GM12878 (cell line): ENCODE measurements around the gene APBA1. TPM values are rescaled to one million over a fixed set of nuclear protein-coding genes. Genes with fewer than 3 reads are reported as not detected.

Experiments used
- ATAC-seq: fragments of 200-7000 bp; cut with Tn5 transposase; 3 replicates; pipeline ENCODE4 v1.9.1; 2020; ENCODE audit warnings: mild to moderate bottlenecking, moderate library complexity
- BruUV-seq: library from RNA; stranded (reverse); fragments of 400-500 nt; replicated peaks from 2 replicates; lab custom pipeline; 2021; lab: Mats Ljungman, UMichigan
- CTCF ChIA-PET: fragments of 300-600 bp; sonication (Branson Sonifier 250); formaldehyde crosslinking; extraction: SDS; loops from one replicate; lab custom pipeline; 2021; ENCODE audit warnings: inconsistent platforms; lab: Yijun Ruan, JAX
- POLR2A ChIA-PET: fragments of 350-600 bp; formaldehyde crosslinking; extraction: SDS; loops from one replicate; lab custom pipeline; 2021; ENCODE audit warnings: inconsistent platforms; lab: Charles Lee
- RAD21 ChIA-PET: fragments of 300-600 bp; sonication (Branson Sonifier 250); formaldehyde crosslinking; loops from one replicate; lab custom pipeline; 2023; ENCODE audit warnings: antibody characterized with exemption; ENCODE audit not compliant: unreplicated experiment; lab: Charles Lee
- SMC1A ChIA-PET: fragments of 300-600 bp; sonication (Branson Sonifier 250); formaldehyde crosslinking; loops from one replicate; lab custom pipeline; 2023; ENCODE audit not compliant: unreplicated experiment, uncharacterized antibody; lab: Charles Lee
- DNase-seq: peaks from one replicate; pipeline ENCODE4 v3.0.0-alpha.2; 2011; ENCODE audit warnings: low read depth, low spot score
- FAIRE-seq: peaks from 3 replicates; lab custom pipeline; 2011; peaks lifted over from hg19 to GRCh38; lab: Jason Lieb, UNC
- H2AFZ ChIP-seq: 2 replicates; pipeline ENCODE4 v1.6.0; 2011; ENCODE audit warnings: low read depth, low read length, control low read depth; ENCODE audit not compliant: control insufficient read depth
- H3K27ac ChIP-seq: 2 replicates; pipeline ENCODE4 v1.5.1; 2011; ENCODE audit warnings: control low read depth; ENCODE audit not compliant: control insufficient read depth, insufficient read depth
- H3K27me3 ChIP-seq, 2 experiments: replicated peaks in 1 of 2; 2 replicates each; pipeline versions ENCODE4 v1.6.0 to v1.6.1; 2011; ENCODE audit warnings: low read length in 1 of 2; ENCODE audit not compliant: control insufficient read depth in 2 of 2, insufficient read depth in 2 of 2
- H3K36me3 ChIP-seq, 2 experiments: 2 replicates each; pipeline ENCODE4 v1.5.1; 2011; ENCODE audit warnings: low read length in 1 of 2; ENCODE audit not compliant: control insufficient read depth in 2 of 2, insufficient read depth in 2 of 2
- H3K4me1 ChIP-seq: 2 replicates; pipeline ENCODE4 v1.6.1; 2011; ENCODE audit warnings: mild to moderate bottlenecking, low read length, moderate library complexity, mixed read lengths; ENCODE audit not compliant: control insufficient read depth, insufficient read depth
- H3K4me2 ChIP-seq: 2 replicates; pipeline ENCODE4 v1.6.0; 2011; ENCODE audit warnings: control low read depth; ENCODE audit not compliant: control insufficient read depth, insufficient read depth
- H3K4me3 ChIP-seq: fragments of 200-600 bp; sonication (generic); 2 replicates; pipeline ENCODE4 v1.5.1; 2016
- H3K79me2 ChIP-seq: 2 replicates; pipeline ENCODE4 v1.6.0; 2011; ENCODE audit warnings: low read length; ENCODE audit not compliant: control insufficient read depth, insufficient read depth
- H3K9ac ChIP-seq: 2 replicates; pipeline ENCODE4 v1.8.0; 2011; ENCODE audit warnings: low read length, control low read depth, mixed read lengths; ENCODE audit not compliant: control insufficient read depth, insufficient read depth
- H3K9me3 ChIP-seq: replicated peaks from 3 replicates; pipeline ENCODE4 v1.5.1; 2011; ENCODE audit warnings: mild to moderate bottlenecking, low read length; ENCODE audit not compliant: control insufficient read depth, insufficient read depth
- H4K20me1 ChIP-seq: 2 replicates; pipeline ENCODE4 v1.6.0; 2011; ENCODE audit not compliant: control insufficient read depth, insufficient read depth
- BMI1 ChIP-seq: fragments of 450-650 bp; IDR thresholded peaks from 2 replicates; pipeline ENCODE4 v1.6.1; 2016; ENCODE audit warnings: mild to moderate bottlenecking, moderate library complexity, borderline replicate concordance
- CBX5 ChIP-seq: sonication (generic); IDR thresholded peaks from 2 replicates; pipeline ENCODE4 v1.6.1; 2016; ENCODE audit warnings: low read depth, moderate library complexity, mild to moderate bottlenecking, inconsistent platforms
- HCFC1 ChIP-seq: fragments of 150-350 bp; IDR thresholded peaks from 2 replicates; pipeline ENCODE4 v1.6.1; 2014; ENCODE audit warnings: low read length
- KLF5 ChIP-seq: fragments of 450-650 bp; IDR thresholded peaks from 2 replicates; pipeline ENCODE4 v1.6.1; 2014; ENCODE audit warnings: mild to moderate bottlenecking; ENCODE audit not compliant: partially characterized antibody
- MXI1 ChIP-seq: fragments of 150-350 bp; IDR thresholded peaks from 2 replicates; pipeline ENCODE4 v1.6.1; 2011; ENCODE audit warnings: low read depth, mild to moderate bottlenecking, inconsistent platforms, low read length, improper control_type of control experiment
- MYB ChIP-seq: fragments of 150-350 bp; IDR thresholded peaks from 2 replicates; pipeline ENCODE4 v1.6.1; 2014; ENCODE audit warnings: mild to moderate bottlenecking, low read depth, low read length, borderline replicate concordance
- NFYB ChIP-seq: IDR thresholded peaks from 2 replicates; pipeline ENCODE4 v1.6.1; 2011; ENCODE audit warnings: low read depth, mild to moderate bottlenecking, low read length, improper control_type of control experiment, moderate library complexity; ENCODE audit not compliant: insufficient read depth
- RBBP5 ChIP-seq: fragments of 200-600 bp; sonication (generic); conservative IDR thresholded peaks from 2 replicates; pipeline ENCODE4 v1.6.1; 2016
- RCOR1 ChIP-seq: conservative IDR thresholded peaks from 2 replicates; pipeline ENCODE4 v1.6.1; 2012; ENCODE audit warnings: low read depth, low read length, improper control_type of control experiment
- SUZ12 ChIP-seq: fragments of 200-600 bp; sonication (generic); IDR thresholded peaks from one replicate; pipeline ENCODE4 v1.6.1; 2018; ENCODE audit warnings: antibody characterized with exemption, mild to moderate bottlenecking; ENCODE audit not compliant: unreplicated experiment
- ZBED1 ChIP-seq: IDR thresholded peaks from 2 replicates; pipeline ENCODE4 v1.6.1; 2016; ENCODE audit warnings: borderline replicate concordance
- ZNF217 ChIP-seq: fragments of 450-650 bp; IDR thresholded peaks from 2 replicates; pipeline ENCODE4 v1.6.1; 2017; ENCODE audit warnings: antibody characterized with exemption, mild to moderate bottlenecking
- WGBS: methylation state at CpG from one replicate; pipeline ENCODE4 v1.1.6; 2016; ENCODE audit warnings: low lambda C conversion rate; ENCODE audit not compliant: insufficient replicate concordance, insufficient coverage; ENCODE audit errors: missing lambda C conversion rate; 5-methylcytosine and 5-hydroxymethylcytosine counted together
- in situ Hi-C: fragments of 300-500 bp; cut with MboI; formaldehyde crosslinking; loops from 9 replicates; pipeline ENCODE4 v1.14.3; 2018; ENCODE audit warnings: mixed read lengths
- intact Hi-C: fragments of 100-400 bp; cut with micrococcal nuclease; formaldehyde crosslinking; loops from one replicate; pipeline ENCODE4 v1.14.2; 2022; ENCODE audit not compliant: unreplicated experiment
- polyA plus RNA-seq, 11 experiments: library from polyadenylated mRNA; depleted of rRNA in 4 of 11; unstranded in 6 of 11; stranded (reverse) in 5 of 11; fragments of >200 nt; fragmentation: Nextera tagmentation in 4 of 11; fragmentation: Illumina TruSeq in 1 of 11; extraction: Ambion mirVana in 4 of 11; extraction: Trizol in 1 of 11; gene quantifications; 1 replicate in 1 of 11; 2 replicates in 10 of 11; pipeline versions ENCODE4 v1.2.1 to v1.2.3, GENCODE V29; 2011 to 2016; ENCODE audit warnings: inconsistent platforms in 2 of 11, missing spikeins in 2 of 11, low read depth in 1 of 11
- total RNA-seq, 4 experiments: library from RNA; depleted of rRNA in 3 of 4; stranded (reverse); fragments of >200 nt in 3 of 4; fragmentation: Illumina TruSeq in 1 of 4; extraction: Trizol in 1 of 4; gene quantifications; 2 replicates each; pipeline versions ENCODE4 v1.2.1 to v1.2.3, GENCODE V29; 2013 to 2021
- TF ChIP-seq, protein P1 (sequence below): fragments of 450-650 bp; IDR thresholded peaks from 2 replicates; pipeline ENCODE4 v1.6.1; 2017; ENCODE audit warnings: mild to moderate bottlenecking, low read depth, inconsistent platforms; ENCODE audit not compliant: poor library complexity, severe bottlenecking
- TF ChIP-seq, protein P2 (sequence below): IDR thresholded peaks from 2 replicates; pipeline ENCODE4 v1.6.1; 2012; ENCODE audit warnings: low read depth, low read length, improper control_type of control experiment
- TF ChIP-seq, protein P3 (sequence below): fragments of 450-650 bp; IDR thresholded peaks from 2 replicates; pipeline ENCODE4 v1.6.1; 2017; ENCODE audit warnings: low read depth, mild to moderate bottlenecking, moderate library complexity
- TF ChIP-seq, protein P4 (sequence below): fragments of 150-350 bp; IDR thresholded peaks from 2 replicates; pipeline ENCODE4 v1.6.1; 2016; ENCODE audit warnings: low read depth, low read length
- TF ChIP-seq, protein P5 (sequence below): fragments of 450-650 bp; IDR thresholded peaks from 2 replicates; pipeline ENCODE4 v1.6.1; 2017; ENCODE audit warnings: borderline replicate concordance

The APBA1 gene
- total and polyA plus RNA-seq, 10 of the 15 experiments (the other 5 are each of a cell fraction or from before 2014, with no cell fraction given), result 0.01 to 1.3 (median 0.05) TPM; not detected in 7

DNA sequence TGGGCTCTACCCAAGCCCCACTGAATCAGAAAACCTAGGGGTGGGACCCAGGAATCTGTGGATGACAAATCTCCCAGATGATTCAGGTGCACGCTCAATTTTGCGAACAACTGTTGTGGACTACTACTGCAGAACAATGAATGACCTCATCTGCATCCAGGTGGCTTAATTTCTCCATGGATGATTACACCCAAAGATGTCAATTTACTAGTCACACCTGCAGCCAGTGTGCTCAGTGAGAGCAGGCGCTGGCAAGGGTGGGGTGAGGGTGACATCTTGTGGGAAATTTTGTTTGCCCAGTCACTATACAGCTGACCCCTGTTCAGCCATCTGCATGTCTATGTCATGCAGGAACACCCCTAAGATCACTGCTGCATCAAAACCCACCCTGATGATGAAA, 229.0 kb downstream of the APBA1 start:
- Histone ChIP-seq H3K4me2 (no peak overlapping the region), H3K36me3 (no peaks in the 10 kb centered on the region), H3K27ac (no peak overlapping the region), H3K9ac (no peak overlapping the region), H2AFZ (no peak overlapping the region), H3K27me3 (peaks cover 0 to 2% of the 10 kb centered on the region in 2 experiments; a peak in 2 of 4 replicates), H4K20me1 (no peaks in the 10 kb centered on the region), H3K9me3 (no peaks in the 10 kb centered on the region), H3K79me2 (no peaks in the 10 kb centered on the region), H3K4me3 (no peak overlapping the region), H3K4me1 (no peaks in the 10 kb centered on the region)
- CTCF ChIA-PET, result no interaction called here
- DNase-seq, result no peak
- in situ Hi-C loops, result no loop called here
- SMC1A ChIA-PET, result no interaction called here
- RAD21 ChIA-PET, result no interaction called here
- ATAC-seq, result no peak
- 49% methylated on average over 3 of the region's 3 CpGs for WGBS
- intact Hi-C loops, result no loop called here
- FAIRE-seq, result no peak
- POLR2A ChIA-PET, result no interaction called here
- no TSS peak for BruUV-seq
- TF ChIP-seq NFYB (no peak), RCOR1 (no peak), MXI1 (no peak), KLF5 (no peak), RBBP5 (no peak), HCFC1 (no peak), SUZ12 (no peak), MYB (no peak), ZNF217 (no peak), BMI1 (no peak), ZBED1 (no peak), CBX5 (no peak)
- TF ChIP-seq, protein P1, sequence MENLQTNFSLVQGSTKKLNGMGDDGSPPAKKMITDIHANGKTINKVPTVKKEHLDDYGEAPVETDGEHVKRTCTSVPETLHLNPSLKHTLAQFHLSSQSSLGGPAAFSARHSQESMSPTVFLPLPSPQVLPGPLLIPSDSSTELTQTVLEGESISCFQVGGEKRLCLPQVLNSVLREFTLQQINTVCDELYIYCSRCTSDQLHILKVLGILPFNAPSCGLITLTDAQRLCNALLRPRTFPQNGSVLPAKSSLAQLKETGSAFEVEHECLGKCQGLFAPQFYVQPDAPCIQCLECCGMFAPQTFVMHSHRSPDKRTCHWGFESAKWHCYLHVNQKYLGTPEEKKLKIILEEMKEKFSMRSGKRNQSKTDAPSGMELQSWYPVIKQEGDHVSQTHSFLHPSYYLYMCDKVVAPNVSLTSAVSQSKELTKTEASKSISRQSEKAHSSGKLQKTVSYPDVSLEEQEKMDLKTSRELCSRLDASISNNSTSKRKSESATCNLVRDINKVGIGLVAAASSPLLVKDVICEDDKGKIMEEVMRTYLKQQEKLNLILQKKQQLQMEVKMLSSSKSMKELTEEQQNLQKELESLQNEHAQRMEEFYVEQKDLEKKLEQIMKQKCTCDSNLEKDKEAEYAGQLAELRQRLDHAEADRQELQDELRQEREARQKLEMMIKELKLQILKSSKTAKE, result no peak
- TF ChIP-seq, protein P2, sequence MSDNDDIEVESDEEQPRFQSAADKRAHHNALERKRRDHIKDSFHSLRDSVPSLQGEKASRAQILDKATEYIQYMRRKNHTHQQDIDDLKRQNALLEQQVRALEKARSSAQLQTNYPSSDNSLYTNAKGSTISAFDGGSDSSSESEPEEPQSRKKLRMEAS, result no peak
- TF ChIP-seq, protein P3, sequence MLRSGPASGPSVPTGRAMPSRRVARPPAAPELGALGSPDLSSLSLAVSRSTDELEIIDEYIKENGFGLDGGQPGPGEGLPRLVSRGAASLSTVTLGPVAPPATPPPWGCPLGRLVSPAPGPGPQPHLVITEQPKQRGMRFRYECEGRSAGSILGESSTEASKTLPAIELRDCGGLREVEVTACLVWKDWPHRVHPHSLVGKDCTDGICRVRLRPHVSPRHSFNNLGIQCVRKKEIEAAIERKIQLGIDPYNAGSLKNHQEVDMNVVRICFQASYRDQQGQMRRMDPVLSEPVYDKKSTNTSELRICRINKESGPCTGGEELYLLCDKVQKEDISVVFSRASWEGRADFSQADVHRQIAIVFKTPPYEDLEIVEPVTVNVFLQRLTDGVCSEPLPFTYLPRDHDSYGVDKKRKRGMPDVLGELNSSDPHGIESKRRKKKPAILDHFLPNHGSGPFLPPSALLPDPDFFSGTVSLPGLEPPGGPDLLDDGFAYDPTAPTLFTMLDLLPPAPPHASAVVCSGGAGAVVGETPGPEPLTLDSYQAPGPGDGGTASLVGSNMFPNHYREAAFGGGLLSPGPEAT, result no peak
- TF ChIP-seq, protein P4, sequence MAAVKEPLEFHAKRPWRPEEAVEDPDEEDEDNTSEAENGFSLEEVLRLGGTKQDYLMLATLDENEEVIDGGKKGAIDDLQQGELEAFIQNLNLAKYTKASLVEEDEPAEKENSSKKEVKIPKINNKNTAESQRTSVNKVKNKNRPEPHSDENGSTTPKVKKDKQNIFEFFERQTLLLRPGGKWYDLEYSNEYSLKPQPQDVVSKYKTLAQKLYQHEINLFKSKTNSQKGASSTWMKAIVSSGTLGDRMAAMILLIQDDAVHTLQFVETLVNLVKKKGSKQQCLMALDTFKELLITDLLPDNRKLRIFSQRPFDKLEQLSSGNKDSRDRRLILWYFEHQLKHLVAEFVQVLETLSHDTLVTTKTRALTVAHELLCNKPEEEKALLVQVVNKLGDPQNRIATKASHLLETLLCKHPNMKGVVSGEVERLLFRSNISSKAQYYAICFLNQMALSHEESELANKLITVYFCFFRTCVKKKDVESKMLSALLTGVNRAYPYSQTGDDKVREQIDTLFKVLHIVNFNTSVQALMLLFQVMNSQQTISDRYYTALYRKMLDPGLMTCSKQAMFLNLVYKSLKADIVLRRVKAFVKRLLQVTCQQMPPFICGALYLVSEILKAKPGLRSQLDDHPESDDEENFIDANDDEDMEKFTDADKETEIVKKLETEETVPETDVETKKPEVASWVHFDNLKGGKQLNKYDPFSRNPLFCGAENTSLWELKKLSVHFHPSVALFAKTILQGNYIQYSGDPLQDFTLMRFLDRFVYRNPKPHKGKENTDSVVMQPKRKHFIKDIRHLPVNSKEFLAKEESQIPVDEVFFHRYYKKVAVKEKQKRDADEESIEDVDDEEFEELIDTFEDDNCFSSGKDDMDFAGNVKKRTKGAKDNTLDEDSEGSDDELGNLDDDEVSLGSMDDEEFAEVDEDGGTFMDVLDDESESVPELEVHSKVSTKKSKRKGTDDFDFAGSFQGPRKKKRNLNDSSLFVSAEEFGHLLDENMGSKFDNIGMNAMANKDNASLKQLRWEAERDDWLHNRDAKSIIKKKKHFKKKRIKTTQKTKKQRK, result no peak
- TF ChIP-seq, protein P5, sequence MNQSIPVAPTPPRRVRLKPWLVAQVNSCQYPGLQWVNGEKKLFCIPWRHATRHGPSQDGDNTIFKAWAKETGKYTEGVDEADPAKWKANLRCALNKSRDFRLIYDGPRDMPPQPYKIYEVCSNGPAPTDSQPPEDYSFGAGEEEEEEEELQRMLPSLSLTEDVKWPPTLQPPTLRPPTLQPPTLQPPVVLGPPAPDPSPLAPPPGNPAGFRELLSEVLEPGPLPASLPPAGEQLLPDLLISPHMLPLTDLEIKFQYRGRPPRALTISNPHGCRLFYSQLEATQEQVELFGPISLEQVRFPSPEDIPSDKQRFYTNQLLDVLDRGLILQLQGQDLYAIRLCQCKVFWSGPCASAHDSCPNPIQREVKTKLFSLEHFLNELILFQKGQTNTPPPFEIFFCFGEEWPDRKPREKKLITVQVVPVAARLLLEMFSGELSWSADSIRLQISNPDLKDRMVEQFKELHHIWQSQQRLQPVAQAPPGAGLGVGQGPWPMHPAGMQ, result no peak
